Ramos (cell line): ENCODE data around the gene CCNDBP1.
"Not testable (repeated sequence)": the region's sequence is repeated elsewhere in the genome, so short reads cannot be mapped to it uniquely, and the experiment has no call there.

Experiments
- in situ Hi-C: fragments of 300-500 bp; cut with MboI; formaldehyde crosslinking; loops from one replicate; pipeline ENCODE4 v1.14.3; 2022; ENCODE audit warnings: low sequenced_read_pairs; ENCODE audit not compliant: unreplicated experiment

CCNDBP1 gene

GRCh38 chr15:43185157-43186002 lies at the start of gene CCNDBP1:
Gene CCNDBP1 (plus strand): TSS chr15:43185403. CDS start chr15:43185499, 96 bp downstream.
- in situ Hi-C loops, result no loop called here

GRCh38 chr15:43143203-43143941 lies 41.8 kb upstream of the CCNDBP1 start:
- in situ Hi-C loops, result no loop called here

- in situ Hi-C loops, result no loop called here
These were observed 40.7 kb upstream of the CCNDBP1 start for GRCh38 chr15:43144512-43144911.

GRCh38 chr15:43146184-43146583 lies 39.0 kb upstream of the CCNDBP1 start:
- in situ Hi-C loops, result no loop called here

GRCh38 chr15:43150191-43150929 lies 34.8 kb upstream of the CCNDBP1 start:
- in situ Hi-C loops, result no loop called here

- in situ Hi-C loops, result no loop called here
These were observed 33.5 kb upstream of the CCNDBP1 start for GRCh38 chr15:43151688-43152087.

GRCh38 chr15:43153269-43153668 lies 31.9 kb upstream of the CCNDBP1 start:
- in situ Hi-C loops, result no loop called here

- in situ Hi-C loops, result no loop called here
These were observed 19.3 kb upstream of the CCNDBP1 start for GRCh38 chr15:43165801-43166325.

- in situ Hi-C loops, result not testable (repeated sequence)
These were observed 17.9 kb upstream of the CCNDBP1 start for GRCh38 chr15:43167261-43167660.

- in situ Hi-C loops, result no loop called here
These were observed 16.8 kb upstream of the CCNDBP1 start for GRCh38 chr15:43168192-43169107.

GRCh38 chr15:43169888-43170287 lies 15.3 kb upstream of the CCNDBP1 start:
- in situ Hi-C loops, result no loop called here

GRCh38 chr15:43175656-43176309 lies 9.4 kb upstream of the CCNDBP1 start:
- in situ Hi-C loops, result not testable (repeated sequence)

GRCh38 chr15:43177147-43177546 lies 8.1 kb upstream of the CCNDBP1 start:
- in situ Hi-C loops, result not testable (repeated sequence)

GRCh38 chr15:43183270-43183669 lies 1.9 kb upstream of the CCNDBP1 start:
- in situ Hi-C loops, result no loop called here

GRCh38 chr15:43184407-43185124 lies 637 bp upstream of the CCNDBP1 start:
- in situ Hi-C loops, result no loop called here

GRCh38 chr15:43186003-43186353 lies 775 bp downstream of the CCNDBP1 start:
- in situ Hi-C loops, result no loop called here

- in situ Hi-C loops, result no loop called here
These were observed 2.4 kb downstream of the CCNDBP1 start for GRCh38 chr15:43187544-43188155.

- in situ Hi-C loops, result no loop called here
These were observed 4.1 kb downstream of the CCNDBP1 start for GRCh38 chr15:43189296-43189695.
